Stimulated activated CD8-positive, alpha-beta memory T cell treated with anti-CD3 and anti-CD28 coated beads, Interleukin-15, amount 100 ng/mL, for 24 hours (primary cell): ENCODE data around the gene CHERP.
"Not testable (repeated sequence)": the region's sequence is repeated elsewhere in the genome, so short reads cannot be mapped to it uniquely, and the experiment has no call there.

ENCODE experiments used
- DNase-seq: peaks from one replicate; pipeline ENCODE4 v3.0.0-alpha.2; 2020; ENCODE audit warnings: low read depth

Gene CHERP

GRCh38 chr19:16476401-16476800 is 65.8 kb downstream of the CHERP start:
- no peak for DNase-seq

- no peak for DNase-seq
Measured at GRCh38 chr19:16473875-16474392, 68.3 kb downstream of the CHERP start.

- no peak for DNase-seq
Measured at GRCh38 chr19:16472992-16473391, 69.2 kb downstream of the CHERP start.

GRCh38 chr19:16472559-16472899 is 69.7 kb downstream of the CHERP start:
- not testable (repeated sequence) for DNase-seq

GRCh38 chr19:16470911-16471811 is 71.1 kb downstream of the CHERP start:
- no peak for DNase-seq

GRCh38 chr19:16470541-16470910 is 71.7 kb downstream of the CHERP start:
- DNase-seq, result no peak
